Endothelial cell of umbilical vein (primary cell): ENCODE results near the gene HSPA12A.

Experiments used
- CTCF ChIP-seq, 2 donors: IDR thresholded peaks; 1 replicate in 1 of 2; 2 replicates in 1 of 2; pipeline ENCODE4 v1.5.1; 2011; ENCODE audit warnings: low read length in 2 of 2, mild to moderate bottlenecking in 2 of 2, moderate library complexity in 2 of 2, control low read depth in 1 of 2, inconsistent platforms in 1 of 2, low read depth in 1 of 2; ENCODE audit not compliant: insufficient read depth in 1 of 2; ENCODE audit errors: extremely low read depth in 1 of 2
- EZH2 ChIP-seq: IDR thresholded peaks from 2 replicates; pipeline ENCODE4 v1.6.1; 2012; ENCODE audit warnings: borderline replicate concordance, low read depth, mild to moderate bottlenecking, moderate library complexity, low read length, inconsistent platforms; ENCODE audit not compliant: severe bottlenecking
- JUN ChIP-seq: IDR thresholded peaks from 2 replicates; pipeline ENCODE4 v1.6.1; 2011; ENCODE audit warnings: borderline replicate concordance, low read depth; ENCODE audit not compliant: insufficient read length, insufficient read depth
- POLR2AphosphoS5 ChIP-seq: IDR thresholded peaks from 2 replicates; pipeline ENCODE4 v1.6.1; 2012; ENCODE audit warnings: low read depth, mild to moderate bottlenecking, control low read depth, low read length, moderate library complexity; ENCODE audit not compliant: insufficient read depth

- TF ChIP-seq CTCF (IDR thresholded peaks at IDR 0.05; ENCODE audit: extremely low read depth in 1 of 2, insufficient read depth in 1 of 2, low read depth in 1 of 2, low read length in 2 of 2) (no peak), EZH2 (no peak), POLR2AphosphoS5 (no peak), JUN (no peak)
These were observed 5.7 kb upstream of the HSPA12A start for GRCh38 chr10:116748041-116748440.
